Stomach (tissue), 4 donors: ENCODE results near the gene COMP.

ENCODE experiments used
- CTCF ChIP-seq, 7 experiments: fragments of 450-650 bp in 4 of 7; fragments of 200-600 bp in 3 of 7; sonication (generic) in 3 of 7; IDR thresholded peaks; one replicate each; pipeline ENCODE4 v1.5.1; 2016 to 2019; ENCODE audit warnings: antibody characterized with exemption in 7 of 7, control low read depth in 2 of 7, mild to moderate bottlenecking in 1 of 7
- POLR2A ChIP-seq, 4 donors: fragments of 450-650 bp; IDR thresholded peaks; one replicate each; pipeline ENCODE4 v1.6.1; 2016; ENCODE audit warnings: antibody characterized with exemption in 4 of 4, control low read depth in 2 of 4, mild to moderate bottlenecking in 1 of 4, moderate library complexity in 1 of 4
- POLR2AphosphoS5 ChIP-seq, 3 donors: sonication (generic); formaldehyde crosslinking; IDR thresholded peaks; one replicate each; pipeline ENCODE4 v1.6.1; 2016; ENCODE audit warnings: antibody characterized with exemption in 3 of 3

GRCh38 chr19:18785179-18786124, 5.7 kb downstream of the COMP start:
- TF ChIP-seq CTCF (IDR thresholded peaks at IDR 0.05) = no peak
- no peak for TF ChIP-seq POLR2A (IDR thresholded peaks at IDR 0.05)
- TF ChIP-seq POLR2AphosphoS5 (IDR thresholded peaks at IDR 0.05) = no peak
